Chondrocyte (in vitro differentiated cells): ENCODE data around the gene TSPAN13. TPM values are rescaled to one million over a fixed set of nuclear protein-coding genes. Genes with fewer than 3 reads are reported as not detected.
A peak's percentile ranks its signal among the peaks of the same experiment; 100 is the strongest.

Source experiments
- DNase-seq: peaks from one replicate; pipeline ENCODE4 v3.0.0; 2021; ENCODE audit warnings: mixed read lengths, low spot score
- H3K27ac Mint-ChIP-seq: one replicate; pipeline ENCODE4 v1.8.0; 2021; ENCODE audit warnings: mild to moderate bottlenecking, moderate library complexity, mixed read lengths; ENCODE audit not compliant: unreplicated experiment
- H3K27me3 Mint-ChIP-seq: 2 replicates; pipeline ENCODE4 v1.8.0; 2021; ENCODE audit warnings: low read depth, mixed read lengths
- H3K36me3 Mint-ChIP-seq: 2 replicates; pipeline ENCODE4 v1.8.0; 2021; ENCODE audit warnings: low read depth, mixed read lengths
- H3K4me1 Mint-ChIP-seq: 2 replicates; pipeline ENCODE4 v1.8.0; 2021; ENCODE audit warnings: low read depth, mild to moderate bottlenecking, mixed read lengths
- H3K4me3 Mint-ChIP-seq: one replicate; pipeline ENCODE4 v1.8.0; 2021; ENCODE audit warnings: mild to moderate bottlenecking, moderate library complexity, mixed read lengths; ENCODE audit not compliant: unreplicated experiment
- H3K9me3 Mint-ChIP-seq: 2 replicates; pipeline ENCODE4 v1.8.0; 2021; ENCODE audit warnings: low read depth, mixed read lengths
- CTCF ChIP-seq: fragments of 200-600 bp; sonication (generic); IDR thresholded peaks from 2 replicates; pipeline ENCODE4 v1.5.0; 2021; ENCODE audit warnings: antibody characterized with exemption, mild to moderate bottlenecking, moderate library complexity
- long read RNA-seq: library from polyadenylated mRNA; stranded (forward); transcript quantifications from one replicate; pipeline ENCODE4 v2.0.0, GENCODE V29; 2021
- total RNA-seq: library from RNA; stranded (reverse); gene quantifications from 3 replicates; pipeline ENCODE4 v1.2.1, GENCODE V29; 2021

TSPAN13 gene
- total RNA-seq, result 19.3 to 21.0 TPM (median 20.3 TPM) in 3 replicates
- long read RNA-seq, transcript TSPAN13-201 (6 exons, 2,093 nt), result major isoform, 42 of 42 reads
- long read RNA-seq, partial matches to known transcripts, result 0 of 42 reads
- long read RNA-seq, other reads (novel, unspliced or antisense), result 0 of 42 reads

- Mint-ChIP-seq H3K4me1 (peaks cover 21% of the 10 kb centered on the region), H3K9me3 (no peaks in the 10 kb centered on the region), H3K27me3 (no peaks in the 10 kb centered on the region), H3K27ac (peak within 1 kb of the TSS; percentile 83), H3K4me3 (peak within 1 kb of the TSS; percentile 74), H3K36me3 (no peaks in the 10 kb centered on the region)
- TF ChIP-seq CTCF, result no peak
- DNase-seq, result no peak
Measured at GRCh38 chr7:16753102-16753931, at the start of gene TSPAN13. Gene TSPAN13, plus strand, starts transcription at chr7:16753755. Its CDS starts 213 bp downstream, at chr7:16753968.

GRCh38 chr7:16708511-16708910 is 45.0 kb upstream of the TSPAN13 start:
- no peak for DNase-seq
- Mint-ChIP-seq H3K4me1 (peaks cover 10% of the 10 kb centered on the region), H3K27ac (peak overlapping the region; percentile 20), H3K9me3 (peaks cover 2% of the 10 kb centered on the region), H3K36me3 (peaks cover 16% of the 10 kb centered on the region), H3K27me3 (no peaks in the 10 kb centered on the region), H3K4me3 (no peak overlapping the region)
- TF ChIP-seq CTCF, result no peak

- DNase-seq, result no peak
- H3K9me3 Mint-ChIP-seq, result peaks cover 2% of the 10 kb centered on the region
Measured at GRCh38 chr7:16708980-16709379, 44.6 kb upstream of the TSPAN13 start.

GRCh38 chr7:16710651-16711050 is 42.9 kb upstream of the TSPAN13 start:
- Mint-ChIP-seq H3K27me3 (no peaks in the 10 kb centered on the region), H3K9me3 (peaks cover 2% of the 10 kb centered on the region), H3K27ac (no peak overlapping the region), H3K4me1 (peaks cover 12% of the 10 kb centered on the region), H3K36me3 (peaks cover 12% of the 10 kb centered on the region), H3K4me3 (no peak overlapping the region)
- no peak for DNase-seq
- TF ChIP-seq CTCF, result no peak

More at GRCh38 chr7:16708980-16709379, 44.6 kb upstream of the TSPAN13 start:
- no peak for TF ChIP-seq CTCF
- no peak overlapping the region for H3K4me3 Mint-ChIP-seq
- no peak overlapping the region for H3K27ac Mint-ChIP-seq
- H3K4me1 Mint-ChIP-seq, result peaks cover 10% of the 10 kb centered on the region
- peaks cover 15% of the 10 kb centered on the region for H3K36me3 Mint-ChIP-seq
- H3K27me3 Mint-ChIP-seq, result no peaks in the 10 kb centered on the region

GRCh38 chr7:16711730-16712129 is 41.8 kb upstream of the TSPAN13 start:
- Mint-ChIP-seq H3K27ac (no peak overlapping the region), H3K9me3 (peaks cover 2% of the 10 kb centered on the region), H3K4me3 (no peak overlapping the region), H3K27me3 (no peaks in the 10 kb centered on the region), H3K36me3 (peaks cover 6% of the 10 kb centered on the region), H3K4me1 (peaks cover 12% of the 10 kb centered on the region)
- no peak for DNase-seq
- no peak for TF ChIP-seq CTCF
